ENCODE measurements around the gene LIMK2.

- TF ChIP-seq CTCF (IDR thresholded peaks at IDR 0.05; ENCODE audit: low read length) (no peak), EZH2 (optimal IDR thresholded peaks at IDR 0.05; ENCODE audit: low read depth, low read length) (no peak)
Measured at GRCh38 chr22:31323578-31324550, 111.8 kb downstream of the LIMK2 start.
